Fibroblast of pulmonary artery (primary cell): Measurements from ENCODE around the gene RPL36.
"Not testable (repeated sequence)": the region's sequence is repeated elsewhere in the genome, so short reads cannot be mapped to it uniquely, and the experiment has no call there.

Source experiments
- DNase-seq: peaks from one replicate; pipeline ENCODE4 v3.0.0-alpha.2; 2010; ENCODE audit warnings: low read depth
- H3K4me3 ChIP-seq: replicated peaks from 2 replicates; pipeline ENCODE4 v1.5.1; 2011; ENCODE audit warnings: low read depth, mild to moderate bottlenecking, control low read depth, low read length, moderate library complexity
- CTCF ChIP-seq: IDR thresholded peaks from 2 replicates; pipeline ENCODE4 v1.5.1; 2011; ENCODE audit warnings: mild to moderate bottlenecking, control low read depth, low read length, inconsistent platforms; ENCODE audit errors: missing control alignments

The RPL36 gene

DNA sequence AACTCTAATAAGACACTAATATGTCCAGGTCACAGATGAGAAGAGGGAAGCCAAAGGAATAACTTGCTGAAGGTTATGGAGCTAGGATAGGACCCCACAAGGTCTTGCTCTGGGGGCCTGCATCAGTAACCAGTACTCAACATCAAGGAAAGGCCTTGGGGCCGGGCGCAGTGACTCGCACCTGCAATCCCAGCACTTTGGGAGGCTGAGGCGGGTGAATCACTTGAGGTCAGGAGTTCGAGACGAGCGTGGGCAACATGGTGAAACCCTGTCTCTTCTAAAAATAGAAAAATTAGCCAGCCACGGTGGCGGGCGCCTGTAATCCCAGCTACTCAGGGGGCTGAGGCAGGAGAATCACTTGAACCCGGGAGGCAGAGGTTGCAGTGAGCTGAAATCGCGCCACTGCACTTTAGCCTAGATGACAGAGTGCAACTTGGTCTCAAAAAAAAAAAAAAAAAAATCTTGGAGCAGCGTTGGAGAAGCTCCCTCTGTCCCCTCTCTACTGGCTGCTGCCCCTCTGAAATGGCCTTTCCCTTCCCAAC is 28.0 kb downstream of the RPL36 start:
- no peak for TF ChIP-seq CTCF
- peak overlapping the region; percentile 95 for H3K4me3 ChIP-seq
- DNase-seq, result peak; percentile 28

DNA sequence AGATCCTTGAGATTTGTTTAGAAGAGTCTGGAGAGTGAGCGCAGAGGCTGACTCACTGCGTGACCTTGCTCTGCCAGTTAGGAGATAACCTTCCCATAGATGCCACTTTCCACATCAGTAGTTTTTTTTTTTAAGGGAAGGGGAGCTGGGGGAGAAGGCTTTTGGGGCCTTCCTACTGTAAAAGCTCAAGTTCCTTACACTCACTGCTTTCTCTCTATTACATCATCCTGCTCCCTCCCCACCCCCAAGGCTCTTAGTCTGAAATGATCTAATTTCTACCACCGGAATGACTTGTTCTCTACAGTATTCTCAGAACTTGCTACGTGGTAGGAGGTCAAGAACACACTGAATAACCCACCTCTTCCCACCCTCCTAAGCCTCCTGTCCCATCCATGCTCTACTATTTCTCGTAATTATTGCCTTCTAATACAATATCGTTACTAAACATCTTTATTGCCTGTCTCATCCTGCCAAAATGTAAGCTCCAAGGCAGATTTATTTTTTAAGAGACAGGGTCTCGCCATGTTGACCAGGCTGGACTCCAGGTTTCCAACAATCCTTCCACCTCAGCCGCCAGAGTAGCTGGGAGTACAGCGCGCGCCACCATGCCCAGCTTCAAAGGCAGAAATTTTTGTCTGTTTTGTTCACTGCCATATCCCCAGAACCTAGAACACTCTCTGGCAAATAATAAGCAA is 28.6 kb downstream of the RPL36 start:
- H3K4me3 ChIP-seq, result peak overlapping the region; percentile 95
- no peak for TF ChIP-seq CTCF
- DNase-seq, result peak; percentile 79

GRCh38 chr19:5719274-5719960 is 29.3 kb downstream of the RPL36 start:
- TF ChIP-seq CTCF, result no peak
- H3K4me3 ChIP-seq, result peak overlapping the region; percentile 95
- no peak for DNase-seq

DNA sequence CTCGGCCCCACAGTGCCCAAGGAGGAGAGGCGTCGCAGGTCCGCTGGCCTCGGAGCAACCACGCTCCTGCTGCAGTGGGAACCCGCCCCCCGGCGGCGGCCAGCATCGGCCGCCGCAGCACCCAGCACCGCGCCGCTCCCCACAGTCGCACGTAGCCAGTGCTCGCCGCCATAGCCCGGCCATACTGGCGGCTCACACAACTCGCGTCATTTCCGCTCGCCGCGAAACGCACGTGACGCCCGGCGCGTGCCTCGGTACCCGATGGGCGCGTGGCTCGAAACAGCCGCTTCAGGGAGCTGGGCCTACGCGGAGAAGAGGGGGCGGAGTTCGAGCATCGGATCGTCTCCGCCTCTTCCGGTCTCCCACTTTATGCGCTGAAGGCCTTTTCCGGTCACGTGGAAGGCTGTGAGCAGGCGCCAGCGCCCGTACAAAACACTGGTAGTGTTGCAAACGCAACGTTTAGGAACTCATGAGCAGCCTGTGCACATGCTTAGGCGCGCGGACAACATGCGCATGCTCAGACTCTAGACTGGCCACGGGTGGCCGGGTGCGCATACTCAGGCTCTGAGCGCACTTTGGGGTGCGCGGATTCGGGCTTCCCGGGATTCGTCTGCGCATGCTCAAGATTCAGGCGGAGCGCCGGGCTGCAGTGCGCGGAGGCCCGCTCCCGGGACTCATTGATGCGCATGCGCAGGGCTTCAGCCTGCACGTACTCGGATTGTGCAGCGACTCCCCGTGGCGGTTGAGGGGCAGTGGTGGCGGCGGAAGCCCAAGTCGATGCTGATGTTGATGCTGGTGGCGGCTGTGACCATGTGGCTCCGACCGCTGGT is 30.1 kb downstream of the RPL36 start, which contains the start of the genes CATSPERD and LONP1:
Gene CATSPERD, plus strand, starts transcription at position 677 of the 830 bp plus-strand sequence. Its CDS starts 101 bp downstream, at position 778.
Gene LONP1, minus strand, starts transcription at position 186 of the 830 bp plus-strand sequence. Its CDS starts 14 bp downstream, at position 172.
- H3K4me3 ChIP-seq, result peak within 1 kb of the TSS; percentile 95
- peak; percentile 99 for DNase-seq
- TF ChIP-seq CTCF, result peak; percentile 86

DNA sequence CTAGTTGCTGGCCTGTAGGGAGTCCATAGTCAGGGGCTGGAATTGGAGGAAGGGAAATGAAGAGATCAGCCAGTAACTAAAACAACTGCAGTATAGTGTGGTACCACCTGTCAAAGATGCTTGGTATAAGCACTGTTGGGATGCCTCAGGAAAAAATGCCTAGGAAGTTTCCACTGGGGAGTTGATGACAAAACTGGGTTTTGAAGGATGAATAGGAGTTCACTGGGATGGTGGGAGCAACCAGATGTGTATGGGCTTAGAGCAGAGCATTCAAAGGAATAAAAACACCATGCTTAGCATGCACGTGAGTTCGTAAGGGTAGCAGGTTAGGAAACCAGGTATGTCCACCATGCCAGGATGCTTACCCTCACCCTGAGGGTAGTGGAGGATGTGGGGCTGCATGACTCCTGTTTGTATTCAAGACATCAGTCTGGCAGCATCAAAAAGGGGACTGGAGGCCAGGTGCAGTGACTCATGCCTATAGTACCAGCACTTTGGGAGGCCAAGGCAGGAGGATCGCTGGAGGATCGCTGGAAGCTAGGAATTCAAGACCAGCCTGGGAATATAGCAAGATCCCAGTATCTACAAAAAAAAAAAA is 37.5 kb downstream of the RPL36 start:
- no peak for DNase-seq
- TF ChIP-seq CTCF, result no peak
- no peak overlapping the region for H3K4me3 ChIP-seq

DNA sequence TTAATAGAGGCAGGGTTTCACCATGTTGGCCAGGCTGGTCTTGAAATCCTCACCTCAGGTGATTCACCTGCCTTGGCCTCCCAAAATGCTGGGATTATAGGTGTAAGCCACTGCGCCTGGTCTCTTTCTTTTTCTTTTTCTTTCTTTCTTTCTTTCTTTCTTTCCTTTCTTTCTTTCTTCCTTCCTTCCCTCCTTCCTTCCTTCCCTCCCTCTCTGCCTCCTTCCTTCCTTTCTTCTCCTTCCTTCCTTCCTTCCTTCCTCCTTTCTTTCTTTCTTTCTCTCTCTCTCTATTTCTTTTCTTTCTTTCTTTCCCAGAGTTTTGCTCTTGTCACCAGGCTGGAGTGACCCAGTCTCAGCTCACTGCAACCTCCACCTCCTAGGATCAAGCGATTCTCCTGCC is 43.1 kb downstream of the RPL36 start:
- DNase-seq, H3K4me3 ChIP-seq: not testable (repeated sequence)
